Activated CD4-positive, alpha-beta T cell treated with anti-CD3 and anti-CD28 coated beads for 24 hours (primary cell): ENCODE measurements around the gene ZNF558.
"Not testable (repeated sequence)": the region's sequence is repeated elsewhere in the genome, so short reads cannot be mapped to it uniquely, and the experiment has no call there.

Source experiments
- DNase-seq, 2 donors: peaks; one replicate each; pipeline ENCODE4 v3.0.0-alpha.2; 2020; ENCODE audit warnings: low read depth in 2 of 2

The ZNF558 gene

DNA sequence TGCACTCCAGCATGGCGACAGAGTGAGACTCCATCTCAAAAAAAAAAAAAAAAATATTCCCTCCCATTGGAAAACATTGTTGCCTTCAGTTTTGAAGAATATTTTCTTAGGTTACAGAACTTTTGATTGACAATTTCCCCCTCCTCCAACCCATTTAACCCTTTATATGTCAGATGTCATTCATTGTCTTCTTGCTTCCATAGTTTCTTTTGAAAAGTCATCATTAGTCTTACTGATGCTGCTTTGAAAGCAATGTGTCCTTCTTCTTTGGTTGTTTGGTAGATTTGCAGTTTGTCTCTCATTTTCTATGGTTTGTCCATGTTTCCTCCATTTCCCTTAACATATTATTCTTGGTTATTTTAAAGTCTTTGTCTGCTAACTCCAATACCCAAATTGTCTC is 25.4 kb downstream of the ZNF558 start:
- no peak for DNase-seq

DNA sequence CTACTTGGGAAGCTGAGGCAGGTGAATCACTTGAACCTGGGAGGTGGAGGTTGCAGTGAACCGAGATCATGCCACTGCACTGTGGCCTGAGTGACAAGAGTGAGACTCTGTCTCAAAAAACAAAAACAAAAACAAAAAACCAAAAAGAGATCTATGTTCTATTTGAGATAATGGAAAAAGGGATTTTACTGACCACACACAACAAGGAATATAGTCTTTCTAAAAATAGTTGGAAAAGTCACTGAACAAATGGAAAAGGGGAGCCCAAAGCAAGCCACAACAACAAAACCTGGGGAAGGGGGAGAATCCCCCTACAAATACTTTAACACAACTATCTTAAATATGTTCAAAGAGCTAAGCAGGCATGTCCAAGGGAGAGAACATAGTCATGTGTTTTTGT is 37.3 kb downstream of the ZNF558 start:
- no peak for DNase-seq

DNA sequence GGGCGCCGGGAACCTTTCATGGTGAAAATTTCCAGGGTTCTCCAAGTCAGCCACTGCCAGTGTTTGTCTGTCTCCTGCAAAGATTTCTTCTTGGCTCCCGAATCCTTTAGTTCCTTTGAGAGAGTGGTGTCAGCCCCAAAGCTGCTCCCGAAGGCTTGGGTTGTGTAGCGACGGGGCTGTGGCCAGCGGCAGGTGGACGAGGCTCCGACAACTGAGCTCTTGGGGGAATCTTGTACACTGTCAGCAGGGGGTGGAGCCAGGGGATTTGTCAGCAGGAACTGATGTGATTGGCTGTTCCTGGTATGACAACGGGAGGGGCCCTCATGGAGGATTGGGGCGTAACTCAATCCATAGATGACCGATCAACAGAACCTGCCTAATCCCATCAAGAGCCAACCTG is 58.5 kb downstream of the ZNF558 start:
- not testable (repeated sequence) for DNase-seq

DNA sequence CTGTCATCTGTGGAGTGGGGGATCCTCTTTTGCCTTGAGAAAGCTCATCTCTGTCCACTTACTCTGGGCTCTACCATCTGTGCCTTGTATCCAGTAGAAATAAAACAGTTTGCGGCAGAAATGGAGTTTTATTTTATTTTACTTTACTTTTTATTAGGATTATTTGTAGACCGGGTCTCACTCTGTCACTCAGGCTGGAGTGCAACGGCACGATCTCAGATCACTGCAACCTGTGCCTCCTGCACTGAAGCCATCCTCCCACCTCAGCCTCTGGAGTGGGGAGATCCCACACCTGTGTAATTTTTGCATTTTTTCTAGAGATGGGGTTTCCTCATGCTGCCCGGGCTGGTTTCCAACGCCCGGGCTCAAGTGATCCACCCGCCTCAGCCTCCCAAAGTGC is 62.8 kb downstream of the ZNF558 start:
- not testable (repeated sequence) for DNase-seq

DNA sequence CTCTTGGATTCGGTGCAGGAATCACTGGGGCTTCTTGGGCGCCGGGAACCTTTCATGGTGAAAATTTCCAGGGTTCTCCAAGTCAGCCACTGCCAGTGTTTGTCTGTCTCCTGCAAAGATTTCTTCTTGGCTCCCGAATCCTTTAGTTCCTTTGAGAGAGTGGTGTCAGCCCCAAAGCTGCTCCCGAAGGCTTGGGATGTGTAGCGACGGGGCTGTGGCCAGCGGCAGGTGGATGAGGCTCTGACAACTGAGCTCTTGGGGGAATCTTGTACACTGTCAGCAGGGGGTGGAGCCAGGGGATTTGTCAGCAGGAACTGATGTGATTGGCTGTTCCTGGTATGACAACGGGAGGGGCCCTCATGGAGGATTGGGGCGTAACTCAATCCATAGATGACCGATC is 64.8 kb downstream of the ZNF558 start:
- DNase-seq = not testable (repeated sequence)
